GM19395 (cell line): ENCODE measurements around the gene NCEH1.
"Not testable (repeated sequence)": the region's sequence is repeated elsewhere in the genome, so short reads cannot be mapped to it uniquely, and the experiment has no call there.

Experiments used
- ATAC-seq: cut with Tn5 transposase; IDR thresholded peaks from one replicate; pipeline ENCODE4 v1.9.1; 2021; ENCODE audit warnings: mild to moderate bottlenecking, moderate library complexity; ENCODE audit not compliant: unreplicated experiment

The NCEH1 gene

GRCh38 chr3:172676196-172676922, 34.5 kb downstream of the NCEH1 start:
- no peak for ATAC-seq

GRCh38 chr3:172675441-172676193, 35.2 kb downstream of the NCEH1 start:
- no peak for ATAC-seq

GRCh38 chr3:172673210-172673679, 37.6 kb downstream of the NCEH1 start:
- ATAC-seq = peak; percentile 84

- no peak for ATAC-seq
These were observed 41.8 kb downstream of the NCEH1 start for GRCh38 chr3:172669021-172669420.

GRCh38 chr3:172666873-172667694, 43.8 kb downstream of the NCEH1 start:
- peak; percentile 99 for ATAC-seq

GRCh38 chr3:172666181-172666872, 44.5 kb downstream of the NCEH1 start:
- ATAC-seq = no peak

GRCh38 chr3:172665510-172665909, 45.4 kb downstream of the NCEH1 start:
- not testable (repeated sequence) for ATAC-seq

GRCh38 chr3:172660421-172660820, 50.4 kb downstream of the NCEH1 start:
- ATAC-seq = not testable (repeated sequence)

- no peak for ATAC-seq
These were observed 51.4 kb downstream of the NCEH1 start for GRCh38 chr3:172659246-172660002.

GRCh38 chr3:172658344-172659245, 52.3 kb downstream of the NCEH1 start:
- ATAC-seq = no peak

GRCh38 chr3:172656602-172657001, 54.3 kb downstream of the NCEH1 start:
- no peak for ATAC-seq

- ATAC-seq = no peak
These were observed 55.5 kb downstream of the NCEH1 start for GRCh38 chr3:172655388-172655787.

GRCh38 chr3:172654470-172654869, 56.4 kb downstream of the NCEH1 start:
- ATAC-seq = no peak

- ATAC-seq = no peak
These were observed 57.8 kb downstream of the NCEH1 start for GRCh38 chr3:172653004-172653572.

GRCh38 chr3:172651936-172652625, 58.8 kb downstream of the NCEH1 start:
- no peak for ATAC-seq

- no peak for ATAC-seq
These were observed 60.9 kb downstream of the NCEH1 start for GRCh38 chr3:172649987-172650386.

GRCh38 chr3:172648747-172649146, 62.1 kb downstream of the NCEH1 start:
- ATAC-seq = no peak

GRCh38 chr3:172647823-172648222, 63.0 kb downstream of the NCEH1 start:
- no peak for ATAC-seq
